Measurements from ENCODE around the gene VPREB1.

Gene VPREB1

GRCh38 chr22:22237521-22237920 is 7.1 kb upstream of the VPREB1 start:
- H3K79me2 ChIP-seq (ENCODE audit: control insufficient read depth, insufficient read depth, low read length), result no peaks in the 10 kb centered on the region

GRCh38 chr22:22239311-22239939 is 5.2 kb upstream of the VPREB1 start:
- H2BK120ac ChIP-seq (ENCODE audit: low read depth, low read length), result no peak overlapping the region
- peaks cover 8% of the 10 kb centered on the region for H3K27me3 ChIP-seq (ENCODE audit: insufficient read depth, low read length, poor library complexity)
- no peak overlapping the region for H3K4me3 ChIP-seq (ENCODE audit: low read length)
- no peaks in the 10 kb centered on the region for H3K79me2 ChIP-seq (ENCODE audit: control insufficient read depth, insufficient read depth, low read length)
- H2AK5ac ChIP-seq (ENCODE audit: low read length), result no peak overlapping the region
- H3K79me1 ChIP-seq (ENCODE audit: low read length), result no peaks in the 10 kb centered on the region
- no peaks in the 10 kb centered on the region for H3K4me1 ChIP-seq (ENCODE audit: control insufficient read depth, low read depth, low read length)
- no CpG with 5 or more reads among the region's 13 CpGs for WGBS (ENCODE audit: extremely low coverage, insufficient coverage, low lambda C conversion rate)
- H3K27ac ChIP-seq (ENCODE audit: low read depth, low read length), result no peak overlapping the region
- DNase-seq, result no peak
- no peak overlapping the region for H2BK5ac ChIP-seq (ENCODE audit: low read length)
- no peak overlapping the region for H2BK15ac ChIP-seq (replicated peaks; ENCODE audit: low read depth)
- H3K4me2 ChIP-seq (ENCODE audit: low read length), result no peak overlapping the region
- H3K9ac ChIP-seq (ENCODE audit: low read length), result no peak overlapping the region
- no peak overlapping the region for H4K8ac ChIP-seq (ENCODE audit: low read depth, low read length)
- H4K5ac ChIP-seq (ENCODE audit: low read length), result no peak overlapping the region
- H3K4ac ChIP-seq (ENCODE audit: low read depth, low read length), result no peak overlapping the region
- H3K18ac ChIP-seq (ENCODE audit: low read length), result no peak overlapping the region
- no peaks in the 10 kb centered on the region for H3K36me3 ChIP-seq (ENCODE audit: control insufficient read depth, insufficient read depth, low read length)
- no peak overlapping the region for H3K56ac ChIP-seq (ENCODE audit: low read length)
- H3K23ac ChIP-seq (ENCODE audit: low read length), result no peak overlapping the region

More at GRCh38 chr22:22237521-22237920, 7.1 kb upstream of the VPREB1 start:
- no peaks in the 10 kb centered on the region for H3K4me1 ChIP-seq (ENCODE audit: control insufficient read depth, low read depth, low read length)
- no peak overlapping the region for H2BK5ac ChIP-seq (ENCODE audit: low read length)
- H2AK5ac ChIP-seq (ENCODE audit: low read length), result no peak overlapping the region
- H3K4me2 ChIP-seq (ENCODE audit: low read length), result no peak overlapping the region
- peaks cover 15% of the 10 kb centered on the region for H3K27me3 ChIP-seq (ENCODE audit: insufficient read depth, low read length, poor library complexity)
- no peak overlapping the region for H4K8ac ChIP-seq (ENCODE audit: low read depth, low read length)
- no peak overlapping the region for H3K56ac ChIP-seq (ENCODE audit: low read length)
- H3K27ac ChIP-seq (ENCODE audit: low read depth, low read length), result no peak overlapping the region
- no peak overlapping the region for H4K5ac ChIP-seq (ENCODE audit: low read length)
- no peak overlapping the region for H3K4ac ChIP-seq (ENCODE audit: low read depth, low read length)
- no peak overlapping the region for H2BK120ac ChIP-seq (ENCODE audit: low read depth, low read length)
- no peak overlapping the region for H3K18ac ChIP-seq (ENCODE audit: low read length)
- no peaks in the 10 kb centered on the region for H3K36me3 ChIP-seq (ENCODE audit: control insufficient read depth, insufficient read depth, low read length)
- no peak overlapping the region for H3K9ac ChIP-seq (ENCODE audit: low read length)
- WGBS (ENCODE audit: extremely low coverage, insufficient coverage, low lambda C conversion rate), result no CpG with 5 or more reads among the region's 4 CpGs
- H3K4me3 ChIP-seq (ENCODE audit: low read length), result no peak overlapping the region
- no peak overlapping the region for H2BK15ac ChIP-seq (replicated peaks; ENCODE audit: low read depth)
- no peak overlapping the region for H3K23ac ChIP-seq (ENCODE audit: low read length)
- H3K79me1 ChIP-seq (ENCODE audit: low read length), result no peaks in the 10 kb centered on the region
- DNase-seq, result no peak

- no peak overlapping the region for H3K4ac ChIP-seq (ENCODE audit: low read depth, low read length)
- H3K18ac ChIP-seq (ENCODE audit: low read length), result no peak overlapping the region
- no peaks in the 10 kb centered on the region for H3K4me1 ChIP-seq (ENCODE audit: control insufficient read depth, low read depth, low read length)
- no peaks in the 10 kb centered on the region for H3K36me3 ChIP-seq (ENCODE audit: control insufficient read depth, insufficient read depth, low read length)
- no peak overlapping the region for H3K23ac ChIP-seq (ENCODE audit: low read length)
- no peak overlapping the region for H3K56ac ChIP-seq (ENCODE audit: low read length)
- H3K27ac ChIP-seq (ENCODE audit: low read depth, low read length), result no peak overlapping the region
- H3K27me3 ChIP-seq (ENCODE audit: insufficient read depth, low read length, poor library complexity), result peaks cover 10% of the 10 kb centered on the region
- WGBS (ENCODE audit: extremely low coverage, insufficient coverage, low lambda C conversion rate), result no CpG with 5 or more reads among the region's 7 CpGs
- H4K5ac ChIP-seq (ENCODE audit: low read length), result no peak overlapping the region
- no peak overlapping the region for H3K4me3 ChIP-seq (ENCODE audit: low read length)
- no peak overlapping the region for H2BK5ac ChIP-seq (ENCODE audit: low read length)
- no peak overlapping the region for H4K8ac ChIP-seq (ENCODE audit: low read depth, low read length)
- no peak overlapping the region for H2AK5ac ChIP-seq (ENCODE audit: low read length)
- no peak overlapping the region for H2BK15ac ChIP-seq (replicated peaks; ENCODE audit: low read depth)
- H3K9ac ChIP-seq (ENCODE audit: low read length), result no peak overlapping the region
- H2BK120ac ChIP-seq (ENCODE audit: low read depth, low read length), result no peak overlapping the region
- H3K79me1 ChIP-seq (ENCODE audit: low read length), result no peaks in the 10 kb centered on the region
- no peaks in the 10 kb centered on the region for H3K79me2 ChIP-seq (ENCODE audit: control insufficient read depth, insufficient read depth, low read length)
- no peak overlapping the region for H3K4me2 ChIP-seq (ENCODE audit: low read length)
- DNase-seq, result no peak
These were observed 3.1 kb upstream of the VPREB1 start for GRCh38 chr22:22241554-22241898.

DNA sequence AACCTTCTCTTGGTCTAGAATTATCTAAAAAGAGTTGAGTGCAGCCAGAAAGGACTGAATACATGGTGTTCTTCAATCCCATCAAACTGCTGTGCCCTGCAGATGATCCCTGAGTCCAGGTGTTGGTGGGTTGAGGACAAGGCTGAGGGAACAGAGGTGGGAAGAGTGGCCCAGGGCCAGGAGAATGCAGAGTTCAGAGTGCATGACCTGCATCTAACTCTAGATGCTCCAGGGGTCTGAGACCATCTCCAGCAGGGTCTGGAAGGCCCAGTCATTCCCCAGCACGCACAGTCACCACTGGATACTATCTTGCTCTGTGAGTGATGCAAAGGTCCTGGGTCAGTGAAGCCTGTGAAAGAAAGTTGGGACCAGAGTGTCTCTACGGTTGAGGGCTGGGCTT is 2.1 kb upstream of the VPREB1 start:
- H4K5ac ChIP-seq (ENCODE audit: low read length), result no peak overlapping the region
- no peak for DNase-seq
- no peak overlapping the region for H2BK5ac ChIP-seq (ENCODE audit: low read length)
- no peak overlapping the region for H2BK15ac ChIP-seq (replicated peaks; ENCODE audit: low read depth)
- no peak overlapping the region for H3K4me2 ChIP-seq (ENCODE audit: low read length)
- no peaks in the 10 kb centered on the region for H3K79me1 ChIP-seq (ENCODE audit: low read length)
- no peak overlapping the region for H2BK120ac ChIP-seq (ENCODE audit: low read depth, low read length)
- H4K8ac ChIP-seq (ENCODE audit: low read depth, low read length), result no peak overlapping the region
- H3K56ac ChIP-seq (ENCODE audit: low read length), result no peak overlapping the region
- H3K23ac ChIP-seq (ENCODE audit: low read length), result no peak overlapping the region
- H3K4me1 ChIP-seq (ENCODE audit: control insufficient read depth, low read depth, low read length), result no peaks in the 10 kb centered on the region
- H3K79me2 ChIP-seq (ENCODE audit: control insufficient read depth, insufficient read depth, low read length), result no peaks in the 10 kb centered on the region
- H3K36me3 ChIP-seq (ENCODE audit: control insufficient read depth, insufficient read depth, low read length), result no peaks in the 10 kb centered on the region
- WGBS (ENCODE audit: extremely low coverage, insufficient coverage, low lambda C conversion rate), result no CpG with 5 or more reads among the region's 2 CpGs
- no peak overlapping the region for H2AK5ac ChIP-seq (ENCODE audit: low read length)
- H3K27me3 ChIP-seq (ENCODE audit: insufficient read depth, low read length, poor library complexity), result peaks cover 13% of the 10 kb centered on the region
- no peak overlapping the region for H3K18ac ChIP-seq (ENCODE audit: low read length)
- no peak overlapping the region for H3K9ac ChIP-seq (ENCODE audit: low read length)
- no peak overlapping the region for H3K27ac ChIP-seq (ENCODE audit: low read depth, low read length)
- H3K4ac ChIP-seq (ENCODE audit: low read depth, low read length), result no peak overlapping the region
- H3K4me3 ChIP-seq (ENCODE audit: low read length), result no peak overlapping the region

DNA sequence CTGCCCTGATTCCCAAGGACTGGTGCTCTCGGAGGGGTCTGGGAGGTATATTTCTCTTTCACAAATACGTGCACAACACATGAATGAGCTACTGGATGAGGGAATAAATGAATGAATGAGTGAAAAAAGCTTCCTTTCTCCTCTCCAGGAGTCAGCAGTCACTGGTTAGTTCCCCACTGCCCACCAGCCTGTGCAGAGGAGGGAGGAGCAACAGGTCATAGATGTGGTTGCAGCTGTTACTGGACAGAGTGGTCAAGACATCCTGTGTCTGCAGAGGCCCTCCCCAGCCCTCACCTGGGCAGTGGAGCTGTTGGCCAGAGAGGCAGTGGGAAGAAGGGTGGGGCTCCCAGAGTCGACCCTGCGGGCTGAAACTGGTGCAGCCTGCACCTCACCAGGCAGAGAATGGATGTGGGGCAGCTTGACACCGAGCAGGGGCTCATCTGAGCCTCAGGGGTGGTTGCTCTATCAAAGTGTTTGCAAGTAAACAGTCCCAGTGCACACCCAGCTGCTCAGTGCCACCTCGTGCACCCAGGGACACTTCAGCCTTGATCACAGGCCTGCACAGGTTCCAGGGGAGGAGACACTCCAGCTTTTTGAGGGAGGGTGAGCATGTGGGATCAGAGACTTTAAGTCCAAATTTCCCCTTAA is 1.4 kb upstream of the VPREB1 start:
- H3K79me1 ChIP-seq (ENCODE audit: low read length), result no peaks in the 10 kb centered on the region
- H4K8ac ChIP-seq (ENCODE audit: low read depth, low read length), result no peak overlapping the region
- no peak overlapping the region for H3K27ac ChIP-seq (ENCODE audit: low read depth, low read length)
- no peak overlapping the region for H3K18ac ChIP-seq (ENCODE audit: low read length)
- H4K5ac ChIP-seq (ENCODE audit: low read length), result no peak overlapping the region
- no peaks in the 10 kb centered on the region for H3K4me1 ChIP-seq (ENCODE audit: control insufficient read depth, low read depth, low read length)
- H3K56ac ChIP-seq (ENCODE audit: low read length), result no peak overlapping the region
- H3K4ac ChIP-seq (ENCODE audit: low read depth, low read length), result no peak overlapping the region
- no peaks in the 10 kb centered on the region for H3K36me3 ChIP-seq (ENCODE audit: control insufficient read depth, insufficient read depth, low read length)
- DNase-seq, result no peak
- no peaks in the 10 kb centered on the region for H3K79me2 ChIP-seq (ENCODE audit: control insufficient read depth, insufficient read depth, low read length)
- H2AK5ac ChIP-seq (ENCODE audit: low read length), result no peak overlapping the region
- peaks cover 15% of the 10 kb centered on the region for H3K27me3 ChIP-seq (ENCODE audit: insufficient read depth, low read length, poor library complexity)
- H3K4me3 ChIP-seq (ENCODE audit: low read length), result no peak overlapping the region
- no peak overlapping the region for H3K9ac ChIP-seq (ENCODE audit: low read length)
- H3K4me2 ChIP-seq (ENCODE audit: low read length), result no peak overlapping the region
- H2BK120ac ChIP-seq (ENCODE audit: low read depth, low read length), result no peak overlapping the region
- no peak overlapping the region for H2BK5ac ChIP-seq (ENCODE audit: low read length)
- no CpG with 5 or more reads among the region's 6 CpGs for WGBS (ENCODE audit: extremely low coverage, insufficient coverage, low lambda C conversion rate)
- no peak overlapping the region for H3K23ac ChIP-seq (ENCODE audit: low read length)
- no peak overlapping the region for H2BK15ac ChIP-seq (replicated peaks; ENCODE audit: low read depth)
